DND-41 (cell line): Measurements from ENCODE around the gene EHHADH.

Experiments used
- CTCF ChIP-seq: IDR thresholded peaks from 2 replicates; pipeline ENCODE4 v1.5.1; 2012; ENCODE audit warnings: borderline replicate concordance, low read length, moderate library complexity, mild to moderate bottlenecking; ENCODE audit not compliant: poor library complexity, severe bottlenecking; ENCODE audit errors: extremely low read depth
- EZH2 ChIP-seq: IDR thresholded peaks from 3 replicates; pipeline ENCODE4 v1.6.1; 2012; ENCODE audit warnings: borderline replicate concordance, low read depth, mild to moderate bottlenecking, moderate library complexity, low read length, inconsistent platforms; ENCODE audit not compliant: severe bottlenecking

DNA sequence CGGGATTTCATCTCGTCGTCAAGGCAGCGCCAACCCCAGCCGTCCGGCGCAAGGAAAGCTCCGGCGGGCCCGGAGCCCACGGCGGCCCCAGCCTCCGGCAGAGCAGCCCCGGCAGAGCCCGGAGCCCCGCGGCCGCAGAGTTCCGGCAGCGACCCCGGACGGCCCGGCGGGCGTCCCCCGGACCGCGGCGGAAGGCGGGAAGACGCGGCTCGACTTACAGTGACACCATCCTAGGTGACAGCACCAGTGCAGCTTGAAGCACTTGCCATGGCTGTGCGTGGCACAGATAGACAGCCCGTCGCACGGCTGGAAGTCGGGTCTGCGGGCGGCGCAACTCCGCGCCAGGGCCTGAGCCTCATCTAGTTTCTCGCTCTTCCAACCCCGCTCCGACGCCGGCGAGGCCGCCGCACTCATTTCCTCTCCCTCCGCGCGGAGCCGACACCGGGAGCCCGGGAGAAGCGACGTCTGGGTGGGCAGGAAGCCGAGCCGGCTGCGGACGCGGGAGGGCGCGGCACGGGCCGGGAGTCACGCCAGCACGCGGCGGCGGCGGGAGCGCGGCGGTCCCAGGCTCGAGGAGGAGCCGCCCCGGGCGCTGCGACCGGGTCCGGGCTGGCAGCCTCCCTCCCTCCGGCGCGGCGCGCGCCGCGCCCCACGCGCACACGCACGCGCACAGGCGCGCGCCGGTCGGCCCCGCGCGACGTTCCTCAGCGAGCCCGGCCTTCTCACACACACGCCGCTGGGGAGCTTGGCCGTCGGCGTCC, 101.3 kb downstream of the EHHADH start, which contains the start of gene C3orf70:
- TF ChIP-seq CTCF (no peak), EZH2 (no peak)
